B cell (primary cell): Measurements from ENCODE around the gene PLA2G2F.

Experiments
- EZH2 ChIP-seq: IDR thresholded peaks from 2 replicates; pipeline ENCODE4 v1.6.1; 2012; ENCODE audit warnings: borderline replicate concordance, low read depth, mild to moderate bottlenecking, moderate library complexity, low read length; ENCODE audit not compliant: insufficient read depth, poor library complexity, severe bottlenecking
- TF ChIP-seq, protein P1 (sequence below): fragments of 200-600 bp; IDR thresholded peaks from one replicate; pipeline ENCODE4 v1.8.0; 2022; ENCODE audit warnings: antibody characterized with exemption, mild to moderate bottlenecking

DNA sequence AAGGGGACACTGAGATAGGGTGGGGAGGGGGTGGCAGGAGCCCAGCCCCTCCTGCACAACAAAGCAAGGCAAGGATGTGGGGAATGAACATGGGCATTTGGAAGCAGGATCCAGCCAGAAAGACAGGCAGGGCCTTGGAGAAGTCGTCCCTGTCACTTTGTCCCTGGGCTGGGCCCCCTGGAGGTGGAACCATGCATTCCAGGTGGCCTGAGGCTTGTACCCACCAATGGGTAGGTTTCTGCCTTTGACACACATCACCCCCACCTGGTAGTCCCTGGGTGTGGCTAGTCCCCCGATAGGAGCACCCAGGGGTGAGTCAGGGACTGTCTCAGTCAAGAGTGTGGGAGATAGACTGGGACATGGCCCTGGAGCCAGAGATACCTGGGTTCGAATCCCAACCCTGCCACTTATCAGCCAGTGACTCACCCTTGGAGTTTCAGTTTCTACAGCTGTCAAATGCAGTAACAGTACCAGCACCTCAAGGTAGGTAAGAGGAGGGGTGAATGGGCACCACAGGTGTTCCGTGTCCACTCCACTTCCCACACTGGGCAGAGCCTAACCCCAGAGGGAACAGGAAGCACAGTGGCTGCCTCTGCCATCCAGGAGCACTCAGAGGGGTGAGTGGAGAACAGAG, 29.8 kb upstream of the PLA2G2F start:
- TF ChIP-seq, protein P1, sequence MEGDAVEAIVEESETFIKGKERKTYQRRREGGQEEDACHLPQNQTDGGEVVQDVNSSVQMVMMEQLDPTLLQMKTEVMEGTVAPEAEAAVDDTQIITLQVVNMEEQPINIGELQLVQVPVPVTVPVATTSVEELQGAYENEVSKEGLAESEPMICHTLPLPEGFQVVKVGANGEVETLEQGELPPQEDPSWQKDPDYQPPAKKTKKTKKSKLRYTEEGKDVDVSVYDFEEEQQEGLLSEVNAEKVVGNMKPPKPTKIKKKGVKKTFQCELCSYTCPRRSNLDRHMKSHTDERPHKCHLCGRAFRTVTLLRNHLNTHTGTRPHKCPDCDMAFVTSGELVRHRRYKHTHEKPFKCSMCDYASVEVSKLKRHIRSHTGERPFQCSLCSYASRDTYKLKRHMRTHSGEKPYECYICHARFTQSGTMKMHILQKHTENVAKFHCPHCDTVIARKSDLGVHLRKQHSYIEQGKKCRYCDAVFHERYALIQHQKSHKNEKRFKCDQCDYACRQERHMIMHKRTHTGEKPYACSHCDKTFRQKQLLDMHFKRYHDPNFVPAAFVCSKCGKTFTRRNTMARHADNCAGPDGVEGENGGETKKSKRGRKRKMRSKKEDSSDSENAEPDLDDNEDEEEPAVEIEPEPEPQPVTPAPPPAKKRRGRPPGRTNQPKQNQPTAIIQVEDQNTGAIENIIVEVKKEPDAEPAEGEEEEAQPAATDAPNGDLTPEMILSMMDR = no peak
- no peak for TF ChIP-seq EZH2
